H9 (cell line): ENCODE measurements around the gene PLEKHA1. TPM values are rescaled to one million over a fixed set of nuclear protein-coding genes. Genes with fewer than 3 reads are reported as not detected.

Source experiments
- DNase-seq: peaks from one replicate; pipeline ENCODE4 v3.0.0-alpha.2; 2017
- H2AFZ ChIP-seq: one replicate; pipeline ENCODE4 v1.6.1; 2013; ENCODE audit warnings: mild to moderate bottlenecking, low read length, control low read depth, moderate library complexity
- H2AK5ac ChIP-seq: 2 replicates; pipeline ENCODE4 v1.6.1; 2013; ENCODE audit warnings: low read length, control low read depth, mixed read lengths; ENCODE audit not compliant: insufficient read length
- H2BK120ac ChIP-seq: one replicate; pipeline ENCODE4 v1.6.1; 2013; ENCODE audit warnings: low read depth, mild to moderate bottlenecking, low read length, control low read depth, inconsistent platforms; ENCODE audit not compliant: poor library complexity, severe bottlenecking
- H2BK12ac ChIP-seq: 2 replicates; pipeline ENCODE4 v1.6.1; 2013; ENCODE audit warnings: low read length, control low read depth, mixed read lengths, low read depth; ENCODE audit not compliant: insufficient read length
- H2BK15ac ChIP-seq: 2 replicates; pipeline ENCODE4 v1.6.1; 2013; ENCODE audit warnings: low read depth, low read length, control low read depth
- H2BK20ac ChIP-seq: one replicate; pipeline ENCODE4 v1.6.1; 2013; ENCODE audit warnings: low read depth, mild to moderate bottlenecking, low read length, control low read depth, inconsistent platforms; ENCODE audit not compliant: poor library complexity, severe bottlenecking
- H2BK5ac ChIP-seq: 2 replicates; pipeline ENCODE4 v1.6.1; 2013; ENCODE audit warnings: low read length, control low read depth, mixed read lengths; ENCODE audit not compliant: insufficient read length
- H3K14ac ChIP-seq: 2 replicates; pipeline ENCODE4 v1.6.1; 2013; ENCODE audit warnings: low read length, control low read depth; ENCODE audit not compliant: insufficient read depth
- H3K18ac ChIP-seq: 2 replicates; pipeline ENCODE4 v1.6.1; 2013; ENCODE audit warnings: low read depth, mild to moderate bottlenecking, mixed read lengths, low read length, control low read depth; ENCODE audit not compliant: insufficient read length
- H3K23ac ChIP-seq: 2 replicates; pipeline ENCODE4 v1.6.1; 2013; ENCODE audit warnings: low read length, control low read depth, mixed read lengths, low read depth; ENCODE audit not compliant: insufficient read length
- H3K23me2 ChIP-seq: 2 replicates; pipeline ENCODE4 v1.6.1; 2013; ENCODE audit warnings: low read depth, mild to moderate bottlenecking, mixed read lengths, low read length, control low read depth; ENCODE audit not compliant: insufficient read length, poor library complexity, severe bottlenecking
- H3K27ac ChIP-seq: 2 replicates; pipeline ENCODE4 v1.5.1; 2013; ENCODE audit warnings: low read length, control low read depth, mixed read lengths, low read depth; ENCODE audit not compliant: insufficient read length
- H3K27me3 ChIP-seq: 2 replicates; pipeline ENCODE4 v1.6.1; 2013; ENCODE audit warnings: low read length, control low read depth, inconsistent platforms; ENCODE audit not compliant: insufficient read depth
- H3K4ac ChIP-seq: 2 replicates; pipeline ENCODE4 v1.6.1; 2013; ENCODE audit warnings: low read depth, mild to moderate bottlenecking, control low read depth, inconsistent platforms, low read length, moderate library complexity
- H3K4me1 ChIP-seq: 2 replicates; pipeline ENCODE4 v1.6.1; 2013; ENCODE audit warnings: low read length, control low read depth, inconsistent platforms; ENCODE audit not compliant: insufficient read depth
- H3K4me2 ChIP-seq: 2 replicates; pipeline ENCODE4 v1.6.1; 2013; ENCODE audit warnings: low read length, control low read depth, mixed read lengths; ENCODE audit not compliant: insufficient read length, insufficient read depth
- H3K56ac ChIP-seq: 2 replicates; pipeline ENCODE4 v1.6.1; 2013; ENCODE audit warnings: low read depth, mild to moderate bottlenecking, mixed read lengths, low read length, control low read depth; ENCODE audit not compliant: insufficient read length
- H3K79me1 ChIP-seq: 2 replicates; pipeline ENCODE4 v1.6.1; 2013; ENCODE audit warnings: low read depth, mild to moderate bottlenecking, moderate library complexity, low read length, control low read depth, inconsistent platforms; ENCODE audit not compliant: insufficient read depth, poor library complexity, severe bottlenecking
- H3K79me2 ChIP-seq: 2 replicates; pipeline ENCODE4 v1.6.1; 2013; ENCODE audit warnings: low read length, control low read depth, inconsistent platforms; ENCODE audit not compliant: insufficient read depth
- H3K9ac ChIP-seq: 2 replicates; pipeline ENCODE4 v1.6.1; 2013; ENCODE audit warnings: low read length, control low read depth, mixed read lengths; ENCODE audit not compliant: insufficient read length; ENCODE audit errors: extremely low read depth
- H3K9me3 ChIP-seq: one replicate; pipeline ENCODE4 v1.6.1; 2013; ENCODE audit warnings: low read depth, low read length, inconsistent platforms; ENCODE audit not compliant: control insufficient read depth
- H3T11ph ChIP-seq: one replicate; pipeline ENCODE4 v1.6.1; 2013; ENCODE audit warnings: mild to moderate bottlenecking, low read length, control low read depth, inconsistent platforms
- H4K20me1 ChIP-seq: one replicate; pipeline ENCODE4 v1.6.1; 2013; ENCODE audit not compliant: control insufficient read depth, insufficient read length, insufficient read depth
- H4K5ac ChIP-seq: 2 replicates; pipeline ENCODE4 v1.6.1; 2013; ENCODE audit warnings: low read depth, mild to moderate bottlenecking, mixed read lengths, low read length, control low read depth; ENCODE audit not compliant: insufficient read length
- H4K8ac ChIP-seq: replicated peaks from 2 replicates; pipeline ENCODE4 v1.6.1; 2013; ENCODE audit warnings: low read length, control low read depth, mixed read lengths, low read depth; ENCODE audit not compliant: insufficient read length
- H4K91ac ChIP-seq: 2 replicates; pipeline ENCODE4 v1.6.1; 2013; ENCODE audit warnings: low read depth, mild to moderate bottlenecking, moderate library complexity, mixed read lengths, low read length, control low read depth; ENCODE audit not compliant: insufficient read length
- H3K27ac Mint-ChIP-seq, 3 experiments: 2 replicates in 2 of 3; 3 replicates in 1 of 3; pipeline ENCODE4 v1.8.0; 2020 to 2021; ENCODE audit warnings: mixed read lengths in 3 of 3, mild to moderate bottlenecking in 1 of 3, moderate library complexity in 1 of 3
- H3K27me3 Mint-ChIP-seq: 2 replicates; pipeline ENCODE4 v1.8.0; 2021; ENCODE audit warnings: low read depth, mild to moderate bottlenecking, moderate library complexity, mixed read lengths
- H3K36me3 Mint-ChIP-seq, 3 experiments: 2 replicates in 2 of 3; 3 replicates in 1 of 3; pipeline ENCODE4 v1.8.0; 2020 to 2021; ENCODE audit warnings: low read depth in 3 of 3, mixed read lengths in 3 of 3; ENCODE audit not compliant: insufficient read depth in 1 of 3
- H3K4me1 Mint-ChIP-seq, 2 experiments: 2 replicates each; pipeline ENCODE4 v1.8.0; 2020; ENCODE audit warnings: mixed read lengths in 2 of 2
- H3K4me3 Mint-ChIP-seq, 2 experiments: 2 replicates in 1 of 2; 3 replicates in 1 of 2; pipeline ENCODE4 v1.8.0; 2020 to 2021; ENCODE audit warnings: mild to moderate bottlenecking in 2 of 2, mixed read lengths in 2 of 2, moderate library complexity in 1 of 2
- H3K9me3 Mint-ChIP-seq, 2 experiments: 2 replicates in 1 of 2; 3 replicates in 1 of 2; pipeline ENCODE4 v1.8.0; 2020; ENCODE audit warnings: mild to moderate bottlenecking in 2 of 2, mixed read lengths in 2 of 2, moderate library complexity in 1 of 2
- WGBS: extraction: QIAGEN DNeasy Blood & Tissue Kit; methylation state at CpG from one replicate; pipeline ENCODE4 v1.1.7; 2013; ENCODE audit warnings: missing lambda C conversion rate, low lambda C conversion rate, mixed read lengths; ENCODE audit not compliant: insufficient read length; ENCODE audit errors: extremely low coverage; 5-methylcytosine and 5-hydroxymethylcytosine counted together
- total RNA-seq: library from RNA; stranded (reverse); gene quantifications from 2 replicates; pipeline ENCODE4 v1.2.1, GENCODE V29; 2021
- TF ChIP-seq, protein P1 (sequence below): fragments of 200-600 bp; sonication (generic); conservative IDR thresholded peaks from 3 replicates; pipeline ENCODE4 v1.8.0; 2021; ENCODE audit warnings: antibody characterized with exemption, mild to moderate bottlenecking

The PLEKHA1 gene
- total RNA-seq, 1 experiment from 2014 or later: 32.7 TPM

DNA sequence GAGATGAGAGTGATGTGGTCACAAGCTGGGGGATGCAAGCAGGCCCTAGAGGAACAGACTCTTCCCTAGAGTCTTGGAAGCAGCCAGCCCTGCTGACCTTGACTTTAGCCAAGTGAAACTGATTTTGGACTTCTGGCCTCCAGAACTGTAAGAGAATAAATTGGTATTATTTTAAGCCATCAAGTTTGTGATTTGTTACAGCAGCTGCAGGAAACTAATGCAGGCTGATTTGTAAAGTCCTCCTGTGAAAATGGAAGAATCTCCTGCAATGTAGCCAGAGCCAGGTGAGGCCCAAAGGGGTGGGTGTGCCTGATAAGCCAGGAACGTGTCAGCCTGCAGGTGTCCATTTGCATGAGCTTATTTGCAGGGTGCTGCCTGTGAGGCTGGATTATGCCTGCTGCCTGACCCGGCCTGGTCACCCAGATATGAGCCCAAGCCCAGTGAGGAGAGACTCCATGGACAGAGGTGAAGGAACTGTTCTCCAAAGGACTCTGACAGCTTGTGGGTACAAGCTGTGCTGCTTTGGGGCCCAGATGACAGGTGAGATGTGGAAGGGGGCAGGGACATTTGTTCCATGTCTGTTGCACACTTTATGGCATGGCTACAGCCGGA, 24.6 kb upstream of the PLEKHA1 start:
- no peak overlapping the region for H2BK20ac ChIP-seq
- no peak overlapping the region for H3K4me2 ChIP-seq
- Mint-ChIP-seq H3K36me3 (peaks cover 16 to 35% (median 25%) of the 10 kb centered on the region in 3 experiments), H3K27ac (no peak overlapping the region), H3K27me3 (peaks cover 26% of the 10 kb centered on the region), H3K4me1 (peaks cover 23 to 31% of the 10 kb centered on the region in 2 experiments), H3K4me3 (no peak overlapping the region), H3K9me3 (peaks cover 35 to 37% of the 10 kb centered on the region in 2 experiments)
- no peak overlapping the region for H3T11ph ChIP-seq
- TF ChIP-seq, protein P1, sequence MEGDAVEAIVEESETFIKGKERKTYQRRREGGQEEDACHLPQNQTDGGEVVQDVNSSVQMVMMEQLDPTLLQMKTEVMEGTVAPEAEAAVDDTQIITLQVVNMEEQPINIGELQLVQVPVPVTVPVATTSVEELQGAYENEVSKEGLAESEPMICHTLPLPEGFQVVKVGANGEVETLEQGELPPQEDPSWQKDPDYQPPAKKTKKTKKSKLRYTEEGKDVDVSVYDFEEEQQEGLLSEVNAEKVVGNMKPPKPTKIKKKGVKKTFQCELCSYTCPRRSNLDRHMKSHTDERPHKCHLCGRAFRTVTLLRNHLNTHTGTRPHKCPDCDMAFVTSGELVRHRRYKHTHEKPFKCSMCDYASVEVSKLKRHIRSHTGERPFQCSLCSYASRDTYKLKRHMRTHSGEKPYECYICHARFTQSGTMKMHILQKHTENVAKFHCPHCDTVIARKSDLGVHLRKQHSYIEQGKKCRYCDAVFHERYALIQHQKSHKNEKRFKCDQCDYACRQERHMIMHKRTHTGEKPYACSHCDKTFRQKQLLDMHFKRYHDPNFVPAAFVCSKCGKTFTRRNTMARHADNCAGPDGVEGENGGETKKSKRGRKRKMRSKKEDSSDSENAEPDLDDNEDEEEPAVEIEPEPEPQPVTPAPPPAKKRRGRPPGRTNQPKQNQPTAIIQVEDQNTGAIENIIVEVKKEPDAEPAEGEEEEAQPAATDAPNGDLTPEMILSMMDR: no peak
- no peaks in the 10 kb centered on the region for H4K20me1 ChIP-seq
- no peak for DNase-seq
- no peak overlapping the region for H3K4ac ChIP-seq
- no peak overlapping the region for H4K91ac ChIP-seq
- no peak overlapping the region for H4K8ac ChIP-seq
- no peak overlapping the region for H3K9ac ChIP-seq
- no CpG with 5 or more reads among the region's 3 CpGs for WGBS
- no peak overlapping the region for H4K5ac ChIP-seq
- no peak overlapping the region for H2AK5ac ChIP-seq
- H3K23me2 ChIP-seq: no peaks in the 10 kb centered on the region
- no peak overlapping the region for H2BK15ac ChIP-seq
- no peaks in the 10 kb centered on the region for H3K27me3 ChIP-seq
- no peak overlapping the region for H2AFZ ChIP-seq
- no peaks in the 10 kb centered on the region for H3K79me2 ChIP-seq
- H3K14ac ChIP-seq: no peak overlapping the region
- no peak overlapping the region for H2BK120ac ChIP-seq
- no peak overlapping the region for H2BK12ac ChIP-seq
- H3K27ac ChIP-seq: no peak overlapping the region
- H3K79me1 ChIP-seq: no peaks in the 10 kb centered on the region
- no peak overlapping the region for H3K56ac ChIP-seq
- no peaks in the 10 kb centered on the region; the same call in 1 of the 2 replicates for H3K4me1 ChIP-seq
- H2BK5ac ChIP-seq: no peak overlapping the region
- H3K23ac ChIP-seq: no peak overlapping the region
- no peak overlapping the region for H3K18ac ChIP-seq
- H3K9me3 ChIP-seq: peaks cover 11% of the 10 kb centered on the region
